DOHH2 (cell line): ENCODE data around the gene DENND1A.

ENCODE experiments used
- H3F3A ChIP-seq: fragments of 200-600 bp; sonication (generic), shearing (Covaris generic); 2 replicates; pipeline ENCODE4 v1.6.0; 2016; ENCODE audit warnings: antibody characterized with exemption, mild to moderate bottlenecking; ENCODE audit not compliant: control insufficient read depth, insufficient read depth
- H3K27ac ChIP-seq: fragments of 200-600 bp; sonication (generic); 2 replicates; pipeline ENCODE4 v1.5.1; 2014; ENCODE audit warnings: low read depth, mild to moderate bottlenecking, low read length, moderate library complexity
- H3K27me3 ChIP-seq: fragments of 200-600 bp; sonication (generic); 2 replicates; pipeline ENCODE4 v1.6.1; 2014; ENCODE audit warnings: mild to moderate bottlenecking, low read length, mixed read lengths; ENCODE audit not compliant: control insufficient read depth
- H3K36me3 ChIP-seq: fragments of 200-600 bp; sonication (generic); 2 replicates; pipeline ENCODE4 v1.6.1; 2014; ENCODE audit warnings: mild to moderate bottlenecking, low read length, moderate library complexity, mixed read lengths; ENCODE audit not compliant: control insufficient read depth
- H3K4me1 ChIP-seq: fragments of 200-600 bp; sonication (generic); 2 replicates; pipeline ENCODE4 v1.6.1; 2014; ENCODE audit warnings: mild to moderate bottlenecking, low read length, mixed read lengths; ENCODE audit not compliant: control insufficient read depth
- H3K4me2 ChIP-seq: fragments of 200-600 bp; sonication (generic); 2 replicates; pipeline ENCODE4 v1.6.0; 2014; ENCODE audit warnings: mild to moderate bottlenecking, low read length, moderate library complexity
- H3K4me3 ChIP-seq: fragments of 200-600 bp; sonication (generic); 2 replicates; pipeline ENCODE4 v1.5.1; 2014; ENCODE audit warnings: mild to moderate bottlenecking, low read length, mixed read lengths
- H3K79me2 ChIP-seq: fragments of 200-600 bp; sonication (generic); 2 replicates; pipeline ENCODE4 v1.6.1; 2014; ENCODE audit warnings: mild to moderate bottlenecking, low read length, mixed read lengths; ENCODE audit not compliant: control insufficient read depth
- H3K9me2 ChIP-seq: fragments of 200-600 bp; sonication (generic); replicated peaks from 2 replicates; pipeline ENCODE4 v1.6.1; 2014; ENCODE audit warnings: mild to moderate bottlenecking, low read length, mixed read lengths; ENCODE audit not compliant: control insufficient read depth
- H3K9me3 ChIP-seq: fragments of 200-600 bp; sonication (generic); 2 replicates; pipeline ENCODE4 v1.6.1; 2014; ENCODE audit warnings: antibody characterized with exemption, low read length, mixed read lengths; ENCODE audit not compliant: control insufficient read depth, insufficient read depth
- H4K20me1 ChIP-seq: fragments of 200-600 bp; sonication (generic); 2 replicates; pipeline ENCODE4 v1.6.0; 2014; ENCODE audit warnings: low read depth, mild to moderate bottlenecking, antibody characterized with exemption, low read length, moderate library complexity; ENCODE audit not compliant: control insufficient read depth, insufficient read depth
- CTCF ChIP-seq: fragments of 200-600 bp; sonication (generic); IDR thresholded peaks from one replicate; pipeline ENCODE4 v1.5.1; 2014; ENCODE audit warnings: antibody characterized with exemption, mild to moderate bottlenecking, low read depth, low read length; ENCODE audit not compliant: poor library complexity, severe bottlenecking
- EZH2phosphoT487 ChIP-seq: fragments of 200-600 bp; sonication (generic); IDR thresholded peaks from 2 replicates; pipeline ENCODE4 v1.6.1; 2017; ENCODE audit warnings: borderline replicate concordance, mild to moderate bottlenecking, antibody characterized with exemption, low read length, moderate library complexity, mixed read lengths

Gene DENND1A

GRCh38 chr9:123861756-123862120 lies 68.2 kb downstream of the DENND1A start:
- Histone ChIP-seq H3K9me3 (no peaks in the 10 kb centered on the region), H3K36me3 (no peaks in the 10 kb centered on the region), H3K27ac (no peak overlapping the region), H3K4me3 (no peak overlapping the region), H3K9me2 (no peaks in the 10 kb centered on the region), H3K4me2 (no peak overlapping the region), H4K20me1 (no peaks in the 10 kb centered on the region), H3K79me2 (no peaks in the 10 kb centered on the region), H3K27me3 (no peaks in the 10 kb centered on the region), H3F3A (peaks cover 2% of the 10 kb centered on the region; the same call in 1 of the 2 replicates), H3K4me1 (peaks cover 13% of the 10 kb centered on the region)
- TF ChIP-seq CTCF (no peak), EZH2phosphoT487 (no peak)

DNA sequence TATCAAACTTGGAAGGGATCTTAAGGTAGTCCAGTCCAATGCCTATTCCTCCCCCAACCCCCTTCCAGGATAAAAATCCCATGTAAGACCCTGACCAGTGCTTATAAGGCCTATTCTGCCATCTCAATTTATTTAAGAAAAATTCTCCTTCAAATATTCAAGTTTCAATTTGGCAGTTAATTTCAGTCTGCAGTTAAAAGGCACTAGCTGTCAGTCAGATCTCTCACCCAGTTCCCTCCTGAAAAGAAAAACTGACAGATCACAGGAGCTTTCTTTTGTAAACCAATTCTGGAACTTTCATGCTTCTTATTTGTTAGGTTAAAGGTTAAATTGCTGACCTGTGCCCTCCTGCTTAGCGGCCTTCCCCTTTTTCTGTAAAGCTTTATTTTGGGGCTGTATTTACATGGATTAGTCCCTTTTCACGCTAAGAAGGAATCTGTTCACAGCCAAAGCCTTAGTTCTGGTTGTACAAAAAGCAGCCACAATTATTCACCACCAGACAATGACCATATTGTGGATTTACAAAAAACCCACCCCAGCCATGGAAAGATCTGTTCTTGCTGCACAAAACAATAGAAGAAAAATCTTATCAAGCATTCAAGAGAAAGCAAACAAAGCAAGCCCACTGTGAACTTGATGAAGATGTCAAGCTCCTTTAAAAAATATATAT lies 68.7 kb downstream of the DENND1A start:
- H3K27ac ChIP-seq, result no peak overlapping the region
- H3K4me3 ChIP-seq, result no peak overlapping the region
- no peaks in the 10 kb centered on the region for H3K27me3 ChIP-seq
- H3K4me1 ChIP-seq, result peaks cover 8% of the 10 kb centered on the region
- H3K4me2 ChIP-seq, result no peak overlapping the region
- no peaks in the 10 kb centered on the region for H3K9me2 ChIP-seq
- no peaks in the 10 kb centered on the region for H3K9me3 ChIP-seq
- TF ChIP-seq EZH2phosphoT487, result no peak
- H3F3A ChIP-seq, result peaks cover 2% of the 10 kb centered on the region; the same call in 1 of the 2 replicates
- H3K79me2 ChIP-seq, result no peaks in the 10 kb centered on the region
- H4K20me1 ChIP-seq, result no peaks in the 10 kb centered on the region
- no peaks in the 10 kb centered on the region for H3K36me3 ChIP-seq

- H3K9me2 ChIP-seq, result no peaks in the 10 kb centered on the region
- no peak overlapping the region for H3K4me2 ChIP-seq
- TF ChIP-seq EZH2phosphoT487 (no peak), CTCF (no peak)
- peaks cover 2% of the 10 kb centered on the region; the same call in 1 of the 2 replicates for H3F3A ChIP-seq
- H3K4me1 ChIP-seq, result peaks cover 2% of the 10 kb centered on the region
- H3K27ac ChIP-seq, result no peak overlapping the region
- H4K20me1 ChIP-seq, result no peaks in the 10 kb centered on the region
- H3K4me3 ChIP-seq, result no peak overlapping the region
- no peaks in the 10 kb centered on the region for H3K36me3 ChIP-seq
- no peaks in the 10 kb centered on the region for H3K79me2 ChIP-seq
- H3K27me3 ChIP-seq, result no peaks in the 10 kb centered on the region
- no peaks in the 10 kb centered on the region for H3K9me3 ChIP-seq
Observed at GRCh38 chr9:123860603-123861002, 69.3 kb downstream of the DENND1A start.

DNA sequence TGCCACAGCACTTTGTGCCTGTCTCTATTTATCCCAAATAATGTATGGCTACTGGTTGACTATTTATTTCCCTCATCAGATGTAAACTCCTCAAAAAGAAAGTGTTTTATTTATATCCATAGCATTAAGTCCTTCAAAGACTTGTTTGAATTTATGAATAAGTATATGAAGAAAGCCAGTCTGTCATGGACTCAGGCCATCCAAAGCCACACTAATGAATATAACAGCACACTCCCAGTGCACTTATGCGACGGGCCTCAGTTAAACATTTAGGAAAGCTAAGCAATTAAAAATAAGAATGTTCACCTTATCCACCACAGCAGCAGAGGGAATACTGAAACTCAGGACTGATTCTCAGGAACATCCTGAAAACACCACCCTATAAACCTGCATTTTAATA lies 77.5 kb downstream of the DENND1A start:
- Histone ChIP-seq H3F3A (no peaks in the 10 kb centered on the region), H3K4me1 (no peaks in the 10 kb centered on the region), H3K9me3 (peaks cover 2% of the 10 kb centered on the region; the same call in 1 of the 2 replicates), H3K36me3 (no peaks in the 10 kb centered on the region), H3K4me2 (no peak overlapping the region), H3K4me3 (no peak overlapping the region), H3K9me2 (no peaks in the 10 kb centered on the region), H4K20me1 (no peaks in the 10 kb centered on the region), H3K27ac (no peak overlapping the region), H3K79me2 (no peaks in the 10 kb centered on the region), H3K27me3 (no peaks in the 10 kb centered on the region)
- TF ChIP-seq CTCF (no peak), EZH2phosphoT487 (no peak)
